ENCODE data around the gene MICAL1.
"Not testable (repeated sequence)": the region's sequence is repeated elsewhere in the genome, so short reads cannot be mapped to it uniquely, and the experiment has no call there.

MICAL1 gene

GRCh38 chr6:109473120-109473519 lies 17.5 kb upstream of the MICAL1 start:
- Histone ChIP-seq H3K4me3 (ENCODE audit: low read depth, low read length) (no peak overlapping the region), H3K9me3 (ENCODE audit: control insufficient read depth, insufficient read depth, low read length) (no peaks in the 10 kb centered on the region), H3K27me3 (ENCODE audit: control insufficient read depth, insufficient read depth, low read length) (no peaks in the 10 kb centered on the region), H3K36me3 (ENCODE audit: control insufficient read depth, insufficient read depth, low read length) (peaks cover 58% of the 10 kb centered on the region), H3K4me1 (ENCODE audit: control insufficient read depth, insufficient read depth, low read length) (peaks cover 5% of the 10 kb centered on the region), H3K9ac (ENCODE audit: low read depth, low read length) (no peak overlapping the region)

GRCh38 chr6:109472132-109472995 lies 16.8 kb upstream of the MICAL1 start:
- H3K9ac ChIP-seq (ENCODE audit: low read depth, low read length): no peak overlapping the region

GRCh38 chr6:109471105-109471810 lies 15.7 kb upstream of the MICAL1 start:
- Histone ChIP-seq H3K36me3 (ENCODE audit: control insufficient read depth, insufficient read depth, low read length) (peaks cover 56% of the 10 kb centered on the region), H3K9ac (ENCODE audit: low read depth, low read length) (no peak overlapping the region), H3K4me1 (ENCODE audit: control insufficient read depth, insufficient read depth, low read length) (no peaks in the 10 kb centered on the region), H3K9me3 (ENCODE audit: control insufficient read depth, insufficient read depth, low read length) (no peaks in the 10 kb centered on the region), H3K4me3 (ENCODE audit: low read depth, low read length) (no peak overlapping the region), H3K27me3 (ENCODE audit: control insufficient read depth, insufficient read depth, low read length) (no peaks in the 10 kb centered on the region)

More at GRCh38 chr6:109472132-109472995, 16.8 kb upstream of the MICAL1 start:
- H3K27me3 ChIP-seq (ENCODE audit: control insufficient read depth, insufficient read depth, low read length): no peaks in the 10 kb centered on the region
- no peak overlapping the region for H3K4me3 ChIP-seq (ENCODE audit: low read depth, low read length)
- peaks cover under 1% of the 10 kb centered on the region for H3K4me1 ChIP-seq (ENCODE audit: control insufficient read depth, insufficient read depth, low read length)
- H3K36me3 ChIP-seq (ENCODE audit: control insufficient read depth, insufficient read depth, low read length): peaks cover 55% of the 10 kb centered on the region
- no peaks in the 10 kb centered on the region for H3K9me3 ChIP-seq (ENCODE audit: control insufficient read depth, insufficient read depth, low read length)

GRCh38 chr6:109469591-109470189 lies 14.1 kb upstream of the MICAL1 start:
- H3K27me3 ChIP-seq (ENCODE audit: control insufficient read depth, insufficient read depth, low read length): no peaks in the 10 kb centered on the region
- H3K4me1 ChIP-seq (ENCODE audit: control insufficient read depth, insufficient read depth, low read length): no peaks in the 10 kb centered on the region
- no peak overlapping the region for H3K9ac ChIP-seq (ENCODE audit: low read depth, low read length)
- peaks cover 52% of the 10 kb centered on the region for H3K36me3 ChIP-seq (ENCODE audit: control insufficient read depth, insufficient read depth, low read length)
- no peak overlapping the region for H3K4me3 ChIP-seq (ENCODE audit: low read depth, low read length)
- no peaks in the 10 kb centered on the region for H3K9me3 ChIP-seq (ENCODE audit: control insufficient read depth, insufficient read depth, low read length)

GRCh38 chr6:109467696-109468095 lies 12.1 kb upstream of the MICAL1 start:
- H3K9me3 ChIP-seq (ENCODE audit: control insufficient read depth, insufficient read depth, low read length): no peaks in the 10 kb centered on the region
- no peak overlapping the region for H3K4me3 ChIP-seq (ENCODE audit: low read depth, low read length)
- no peaks in the 10 kb centered on the region for H3K27me3 ChIP-seq (ENCODE audit: control insufficient read depth, insufficient read depth, low read length)
- H3K4me1 ChIP-seq (ENCODE audit: control insufficient read depth, insufficient read depth, low read length): no peaks in the 10 kb centered on the region
- peaks cover 38% of the 10 kb centered on the region for H3K36me3 ChIP-seq (ENCODE audit: control insufficient read depth, insufficient read depth, low read length)
- H3K9ac ChIP-seq (ENCODE audit: low read depth, low read length): no peak overlapping the region

- Histone ChIP-seq H3K9ac (ENCODE audit: low read depth, low read length) (no peak overlapping the region), H3K4me1 (ENCODE audit: control insufficient read depth, insufficient read depth, low read length) (no peaks in the 10 kb centered on the region), H3K36me3 (ENCODE audit: control insufficient read depth, insufficient read depth, low read length) (peaks cover 28% of the 10 kb centered on the region), H3K27me3 (ENCODE audit: control insufficient read depth, insufficient read depth, low read length) (no peaks in the 10 kb centered on the region), H3K9me3 (ENCODE audit: control insufficient read depth, insufficient read depth, low read length) (no peaks in the 10 kb centered on the region), H3K4me3 (ENCODE audit: low read depth, low read length) (no peak overlapping the region)
These were observed 10.8 kb upstream of the MICAL1 start for GRCh38 chr6:109466212-109466923.

- H3K4me3 ChIP-seq (ENCODE audit: low read depth, low read length): no peak overlapping the region
- H3K36me3 ChIP-seq (ENCODE audit: control insufficient read depth, insufficient read depth, low read length): peaks cover 25% of the 10 kb centered on the region
- H3K4me1 ChIP-seq (ENCODE audit: control insufficient read depth, insufficient read depth, low read length): no peaks in the 10 kb centered on the region
- no peaks in the 10 kb centered on the region for H3K9me3 ChIP-seq (ENCODE audit: control insufficient read depth, insufficient read depth, low read length)
- H3K9ac ChIP-seq (ENCODE audit: low read depth, low read length): no peak overlapping the region
- H3K27me3 ChIP-seq (ENCODE audit: control insufficient read depth, insufficient read depth, low read length): no peaks in the 10 kb centered on the region
These were observed 10.2 kb upstream of the MICAL1 start for GRCh38 chr6:109465772-109466171.

- H3K27me3 ChIP-seq (ENCODE audit: control insufficient read depth, insufficient read depth, low read length): no peaks in the 10 kb centered on the region
- no peaks in the 10 kb centered on the region for H3K9me3 ChIP-seq (ENCODE audit: control insufficient read depth, insufficient read depth, low read length)
- no peak overlapping the region for H3K4me3 ChIP-seq (ENCODE audit: low read depth, low read length)
- peaks cover 16% of the 10 kb centered on the region for H3K4me1 ChIP-seq (ENCODE audit: control insufficient read depth, insufficient read depth, low read length)
- peaks cover 20% of the 10 kb centered on the region for H3K36me3 ChIP-seq (ENCODE audit: control insufficient read depth, insufficient read depth, low read length)
- H3K9ac ChIP-seq (ENCODE audit: low read depth, low read length): no peak overlapping the region
These were observed 6.4 kb upstream of the MICAL1 start for GRCh38 chr6:109461733-109462526.

- H3K27me3 ChIP-seq (ENCODE audit: control insufficient read depth, insufficient read depth, low read length); H3K9me3 ChIP-seq (ENCODE audit: control insufficient read depth, insufficient read depth, low read length); H3K4me3 ChIP-seq (ENCODE audit: low read depth, low read length); H3K9ac ChIP-seq (ENCODE audit: low read depth, low read length): not testable (repeated sequence)
- H3K36me3 ChIP-seq (ENCODE audit: control insufficient read depth, insufficient read depth, low read length): peaks cover 18% of the 10 kb centered on the region
- H3K4me1 ChIP-seq (ENCODE audit: control insufficient read depth, insufficient read depth, low read length): peaks cover 23% of the 10 kb centered on the region
These were observed 5.6 kb upstream of the MICAL1 start for GRCh38 chr6:109461205-109461604.

- Histone ChIP-seq H3K27me3 (ENCODE audit: control insufficient read depth, insufficient read depth, low read length) (no peaks in the 10 kb centered on the region), H3K4me3 (ENCODE audit: low read depth, low read length) (no peak overlapping the region), H3K36me3 (ENCODE audit: control insufficient read depth, insufficient read depth, low read length) (peaks cover 10% of the 10 kb centered on the region), H3K9me3 (ENCODE audit: control insufficient read depth, insufficient read depth, low read length) (no peaks in the 10 kb centered on the region), H3K4me1 (ENCODE audit: control insufficient read depth, insufficient read depth, low read length) (peaks cover 23% of the 10 kb centered on the region), H3K9ac (ENCODE audit: low read depth, low read length) (no peak overlapping the region)
These were observed 4.7 kb upstream of the MICAL1 start for GRCh38 chr6:109460161-109460829.

Data from iPS-15b (cell line).